Lung microvascular endothelial cell (primary cell): ENCODE results near the gene VPS8. TPM values are rescaled to one million over a fixed set of nuclear protein-coding genes. Genes with fewer than 3 reads are reported as not detected.

Source experiments
- DNase-seq, 2 donors: peaks; one replicate each; pipeline versions ENCODE4 v3.0.0 to v3.0.0-alpha.2; 2010; ENCODE audit warnings: low read depth in 2 of 2
- total RNA-seq: library from RNA; depleted of rRNA; stranded (reverse); fragments of >200 nt; gene quantifications from 2 replicates; pipeline ENCODE4 v1.2.1, GENCODE V29; 2014

Gene VPS8
- total RNA-seq, 1 donor from 2014 or later: 47.8 TPM

- DNase-seq: no peak
These were observed 277.4 kb downstream of the VPS8 start for GRCh38 chr3:185089343-185089742.

- no peak for DNase-seq
These were observed 277.8 kb downstream of the VPS8 start for GRCh38 chr3:185089751-185090150.

GRCh38 chr3:185090811-185091210 lies 278.8 kb downstream of the VPS8 start:
- no peak for DNase-seq

- no peak for DNase-seq
These were observed 281.1 kb downstream of the VPS8 start for GRCh38 chr3:185093116-185093515.

GRCh38 chr3:185094697-185095096 lies 282.7 kb downstream of the VPS8 start:
- DNase-seq: no peak

Other genes starting within 250 kb of the VPS8 start
- 8.1 and 13.9 TPM in 2 replicates for gene MAGEF1, start 100.1 kb upstream of the VPS8 start, total RNA-seq